Measurements from ENCODE around the gene HIC2.
"Not testable (repeated sequence)": the region's sequence is repeated elsewhere in the genome, so short reads cannot be mapped to it uniquely, and the experiment has no call there.

Gene HIC2

DNA sequence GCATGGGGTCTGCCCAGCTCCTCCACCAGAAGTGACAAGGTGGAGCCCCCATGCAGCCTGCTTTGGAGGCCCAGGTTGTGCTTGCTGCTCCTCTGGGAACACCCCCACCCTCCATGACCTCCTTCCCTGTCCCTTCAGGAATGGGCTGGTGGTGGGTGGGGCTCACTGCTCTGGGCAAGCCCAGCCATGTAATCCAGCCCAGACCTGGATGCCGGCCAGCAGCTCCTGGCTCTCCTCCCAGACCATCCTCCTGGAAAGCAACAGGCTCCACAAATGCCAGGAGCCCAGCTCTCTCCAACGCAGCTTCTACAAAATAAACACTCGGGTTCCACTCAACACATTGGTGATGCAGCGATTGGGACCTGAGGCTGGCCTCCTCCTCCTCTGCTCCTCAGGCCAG is 80.8 kb downstream of the HIC2 start:
- not testable (repeated sequence) for DNase-seq

DNA sequence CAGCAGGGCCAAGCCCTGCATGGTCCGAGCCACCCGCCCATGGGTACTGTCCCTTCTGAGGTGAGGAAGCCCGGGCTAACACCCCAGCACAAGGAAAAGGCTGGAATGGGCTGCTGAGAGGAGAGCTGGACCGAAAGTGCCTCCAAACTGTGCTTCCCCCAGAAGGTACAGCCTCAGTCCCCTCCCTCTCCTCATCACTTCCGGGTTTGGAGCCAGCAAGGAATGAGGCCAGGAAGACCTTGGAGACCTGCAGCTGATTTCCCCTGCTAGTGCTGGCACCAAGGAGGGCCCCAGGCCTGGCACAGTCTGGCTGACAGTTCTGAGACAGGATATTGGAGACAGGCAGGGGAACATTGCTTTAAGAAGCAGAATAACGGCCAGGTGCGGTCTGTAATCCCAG is 81.3 kb downstream of the HIC2 start:
- DNase-seq, result not testable (repeated sequence)

- DNase-seq, result not testable (repeated sequence)
These were observed 82.7 kb downstream of the HIC2 start for GRCh38 chr22:21499623-21500506.

Data from NCI-H1417 (cell line).